ENCODE data around the gene PAM. TPM values are rescaled to one million over a fixed set of nuclear protein-coding genes. Genes with fewer than 3 reads are reported as not detected.

Gene PAM
- polyA plus RNA-seq, 1 donor from 2014 or later: 363 TPM

GRCh38 chr5:102716017-102716416 lies 39.1 kb upstream of the PAM start:
- no peak overlapping the region for H3K9ac ChIP-seq (ENCODE audit: low read length)
- H2AFZ ChIP-seq (ENCODE audit: low read depth, low read length): no peak overlapping the region
- no peaks in the 10 kb centered on the region for H3K9me2 ChIP-seq (ENCODE audit: insufficient read depth, low read length)
- H3K4me2 ChIP-seq (ENCODE audit: low read length): no peak overlapping the region
- H3K36me3 ChIP-seq (ENCODE audit: insufficient read depth, low read length): no peaks in the 10 kb centered on the region
- H3K4me3 ChIP-seq (ENCODE audit: low read length): no peak overlapping the region
- H3K27ac ChIP-seq (ENCODE audit: low read length): no peak overlapping the region
- H4K20me1 ChIP-seq (ENCODE audit: insufficient read depth): no peaks in the 10 kb centered on the region
- TF ChIP-seq RAD21 (conservative IDR thresholded peaks at IDR 0.05) (no peak), EZH2 (IDR thresholded peaks at IDR 0.05; ENCODE audit: borderline replicate concordance, insufficient read depth, low read length, poor library complexity, severe bottlenecking) (no peak), MXI1 (conservative IDR thresholded peaks at IDR 0.05; ENCODE audit: poor library complexity, severe bottlenecking) (no peak), REST (IDR thresholded peaks at IDR 0.05; ENCODE audit: borderline replicate concordance) (no peak), SMC3 (conservative IDR thresholded peaks at IDR 0.05; ENCODE audit: poor library complexity) (no peak)
- no peaks in the 10 kb centered on the region for H3K9me3 ChIP-seq (ENCODE audit: low read length)
- no peaks in the 10 kb centered on the region for H3K79me2 ChIP-seq (replicated peaks; ENCODE audit: insufficient read depth, low read length)
- no peaks in the 10 kb centered on the region for H3F3A ChIP-seq (ENCODE audit: insufficient read depth, low read length, poor library complexity, severe bottlenecking)
- no peaks in the 10 kb centered on the region for H3K27me3 ChIP-seq (ENCODE audit: insufficient read depth, low read depth, low read length)

- H3F3A ChIP-seq (ENCODE audit: insufficient read depth, low read length, poor library complexity, severe bottlenecking): no peaks in the 10 kb centered on the region
- peaks cover 5% of the 10 kb centered on the region for H3K9me3 ChIP-seq (ENCODE audit: low read length)
- no peak overlapping the region for H3K4me3 ChIP-seq (ENCODE audit: low read length)
- H3K9me2 ChIP-seq (ENCODE audit: insufficient read depth, low read length): no peaks in the 10 kb centered on the region
- no peak overlapping the region for H3K4me2 ChIP-seq (ENCODE audit: low read length)
- TF ChIP-seq REST (IDR thresholded peaks at IDR 0.05; ENCODE audit: borderline replicate concordance): no peak
- TF ChIP-seq RAD21 (conservative IDR thresholded peaks at IDR 0.05): no peak
- no peak overlapping the region for H3K27ac ChIP-seq (ENCODE audit: low read length)
- H3K36me3 ChIP-seq (ENCODE audit: insufficient read depth, low read length): no peaks in the 10 kb centered on the region
- no peak overlapping the region for H3K9ac ChIP-seq (ENCODE audit: low read length)
- H4K20me1 ChIP-seq (ENCODE audit: insufficient read depth): no peaks in the 10 kb centered on the region
- no peaks in the 10 kb centered on the region for H3K79me2 ChIP-seq (replicated peaks; ENCODE audit: insufficient read depth, low read length)
- no peaks in the 10 kb centered on the region for H3K27me3 ChIP-seq (ENCODE audit: insufficient read depth, low read depth, low read length)
- no peak overlapping the region for H2AFZ ChIP-seq (ENCODE audit: low read depth, low read length)
These were observed 36.3 kb upstream of the PAM start for GRCh38 chr5:102718819-102719218.

- TF ChIP-seq RAD21 (conservative IDR thresholded peaks at IDR 0.05) (no peak), SMC3 (conservative IDR thresholded peaks at IDR 0.05; ENCODE audit: poor library complexity) (no peak), REST (IDR thresholded peaks at IDR 0.05; ENCODE audit: borderline replicate concordance) (no peak), POLR2AphosphoS5 (IDR thresholded peaks at IDR 0.05) (no peak), EP300 (conservative IDR thresholded peaks at IDR 0.05; ENCODE audit: poor library complexity, severe bottlenecking) (no peak), CTCF (IDR thresholded peaks at IDR 0.05; ENCODE audit: poor library complexity, severe bottlenecking) (no peak)
- no peaks in the 10 kb centered on the region for H4K20me1 ChIP-seq (ENCODE audit: insufficient read depth)
- H3K36me3 ChIP-seq (ENCODE audit: insufficient read depth, low read length): no peaks in the 10 kb centered on the region
- no peak overlapping the region for H3K27ac ChIP-seq (ENCODE audit: low read length)
- no peaks in the 10 kb centered on the region for H3K79me2 ChIP-seq (replicated peaks; ENCODE audit: insufficient read depth, low read length)
- no peak overlapping the region for H3K4me3 ChIP-seq (ENCODE audit: low read length)
- H3K9ac ChIP-seq (ENCODE audit: low read length): no peak overlapping the region
- peaks cover 5% of the 10 kb centered on the region for H3K9me3 ChIP-seq (ENCODE audit: low read length)
- H3K27me3 ChIP-seq (ENCODE audit: insufficient read depth, low read depth, low read length): no peaks in the 10 kb centered on the region
- no peaks in the 10 kb centered on the region for H3F3A ChIP-seq (ENCODE audit: insufficient read depth, low read length, poor library complexity, severe bottlenecking)
- no peak overlapping the region for H2AFZ ChIP-seq (ENCODE audit: low read depth, low read length)
- no peaks in the 10 kb centered on the region for H3K9me2 ChIP-seq (ENCODE audit: insufficient read depth, low read length)
- H3K4me2 ChIP-seq (ENCODE audit: low read length): no peak overlapping the region
These were observed 35.2 kb upstream of the PAM start for GRCh38 chr5:102719886-102720285.

All from neural cell (in vitro differentiated cells).